ENCODE data around the gene HSDL1. TPM values are rescaled to one million over a fixed set of nuclear protein-coding genes. Genes with fewer than 3 reads are reported as not detected.

HSDL1 gene
- total RNA-seq, 1 experiment from 2014 or later = 35.8 TPM

DNA sequence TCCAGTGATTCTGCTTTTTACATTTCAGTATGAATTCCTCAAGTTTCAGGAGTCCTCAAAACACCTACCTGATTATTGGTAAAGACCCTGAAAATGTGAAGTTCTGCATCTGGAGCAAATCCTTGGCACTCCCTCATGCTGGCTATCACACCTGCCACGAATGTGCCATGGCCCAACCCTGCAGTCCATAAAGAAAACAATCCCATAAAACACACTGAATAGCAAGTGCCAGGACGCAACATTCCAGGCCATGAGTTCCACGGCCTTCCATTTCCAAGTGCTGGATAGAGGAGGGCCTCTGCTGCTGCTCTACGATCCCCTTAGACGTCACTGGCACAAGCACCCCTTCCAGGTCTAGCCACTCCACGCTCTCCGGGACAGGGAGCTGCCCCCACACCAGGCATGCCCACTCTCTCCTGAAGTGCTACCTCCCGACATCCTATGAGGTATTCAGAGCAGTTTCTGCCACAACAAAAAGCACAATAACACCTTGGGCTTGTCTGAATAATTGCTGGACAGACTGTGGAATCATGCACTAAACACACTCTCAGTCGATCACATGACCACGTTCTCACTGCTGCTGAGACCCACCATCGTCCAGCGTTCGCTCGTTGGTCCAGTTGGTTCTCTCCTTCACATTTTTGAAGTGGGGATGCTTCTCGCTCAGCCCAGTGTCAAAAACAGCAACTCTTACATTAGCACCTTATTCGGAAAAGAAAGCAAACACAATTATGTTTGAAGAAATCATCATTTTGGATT lies 51.7 kb downstream of the HSDL1 start:
- H3K4me1 ChIP-seq (ENCODE audit: control insufficient read depth in 1 of 2, insufficient read depth in 2 of 2, low read length in 2 of 2) = no peaks in the 10 kb centered on the region
- CTCF ChIA-PET = no interaction called here
- no peak overlapping the region for H3K4me2 ChIP-seq (ENCODE audit: low read length)
- H3K9ac ChIP-seq (ENCODE audit: low read length) = no peak overlapping the region
- TF ChIP-seq ELF1 (IDR thresholded peaks at IDR 0.05; ENCODE audit: borderline replicate concordance, low read depth) (no peak), JUND (IDR thresholded peaks at IDR 0.05) (no peak), YY1 (IDR thresholded peaks at IDR 0.05; ENCODE audit: extremely low read depth, insufficient replicate concordance, low read depth, low read length) (no peak), SRF (IDR thresholded peaks at IDR 0.05; ENCODE audit: low read depth) (no peak), EZH2phosphoT487 (IDR thresholded peaks at IDR 0.05; ENCODE audit: borderline replicate concordance) (no peak), FOSL1 (IDR thresholded peaks at IDR 0.05; ENCODE audit: low read depth) (no peak), TCF7L2 (IDR thresholded peaks at IDR 0.05; ENCODE audit: borderline replicate concordance, extremely low read depth, insufficient read depth, insufficient read length) (no peak), ZFX (IDR thresholded peaks at IDR 0.05) (no peak), SIN3A (IDR thresholded peaks at IDR 0.05; ENCODE audit: low read depth) (no peak), EGR1 (IDR thresholded peaks at IDR 0.05; ENCODE audit: low read depth) (no peak), POLR2A (IDR thresholded peaks at IDR 0.05; ENCODE audit: borderline replicate concordance, extremely low read depth, insufficient read depth, insufficient read length) (no peak), POLR2AphosphoS5 (IDR thresholded peaks at IDR 0.05; ENCODE audit: low read depth, low read length) (no peak)
- TF ChIP-seq, protein P1, sequence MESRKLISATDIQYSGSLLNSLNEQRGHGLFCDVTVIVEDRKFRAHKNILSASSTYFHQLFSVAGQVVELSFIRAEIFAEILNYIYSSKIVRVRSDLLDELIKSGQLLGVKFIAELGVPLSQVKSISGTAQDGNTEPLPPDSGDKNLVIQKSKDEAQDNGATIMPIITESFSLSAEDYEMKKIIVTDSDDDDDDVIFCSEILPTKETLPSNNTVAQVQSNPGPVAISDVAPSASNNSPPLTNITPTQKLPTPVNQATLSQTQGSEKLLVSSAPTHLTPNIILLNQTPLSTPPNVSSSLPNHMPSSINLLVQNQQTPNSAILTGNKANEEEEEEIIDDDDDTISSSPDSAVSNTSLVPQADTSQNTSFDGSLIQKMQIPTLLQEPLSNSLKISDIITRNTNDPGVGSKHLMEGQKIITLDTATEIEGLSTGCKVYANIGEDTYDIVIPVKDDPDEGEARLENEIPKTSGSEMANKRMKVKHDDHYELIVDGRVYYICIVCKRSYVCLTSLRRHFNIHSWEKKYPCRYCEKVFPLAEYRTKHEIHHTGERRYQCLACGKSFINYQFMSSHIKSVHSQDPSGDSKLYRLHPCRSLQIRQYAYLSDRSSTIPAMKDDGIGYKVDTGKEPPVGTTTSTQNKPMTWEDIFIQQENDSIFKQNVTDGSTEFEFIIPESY (IDR thresholded peaks at IDR 0.05; ENCODE audit: extremely low read depth, insufficient replicate concordance, low read length) = no peak
- TF ChIP-seq, protein P2, sequence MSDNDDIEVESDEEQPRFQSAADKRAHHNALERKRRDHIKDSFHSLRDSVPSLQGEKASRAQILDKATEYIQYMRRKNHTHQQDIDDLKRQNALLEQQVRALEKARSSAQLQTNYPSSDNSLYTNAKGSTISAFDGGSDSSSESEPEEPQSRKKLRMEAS (IDR thresholded peaks at IDR 0.05) = no peak
- TF ChIP-seq, protein P3, sequence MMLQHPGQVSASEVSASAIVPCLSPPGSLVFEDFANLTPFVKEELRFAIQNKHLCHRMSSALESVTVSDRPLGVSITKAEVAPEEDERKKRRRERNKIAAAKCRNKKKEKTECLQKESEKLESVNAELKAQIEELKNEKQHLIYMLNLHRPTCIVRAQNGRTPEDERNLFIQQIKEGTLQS (IDR thresholded peaks at IDR 0.05) = no peak
- ATAC-seq = no peak
- POLR2A ChIA-PET = no interaction called here
- no peak overlapping the region for H2AFZ ChIP-seq (ENCODE audit: low read depth, low read length, poor library complexity, severe bottlenecking)
- DNase-seq (ENCODE audit: low read depth, low spot score) = no peak
- H3K36me3 ChIP-seq (ENCODE audit: control insufficient read depth in 1 of 2, insufficient read depth in 2 of 2, low read length in 2 of 2) = peaks cover 33 to 52% of the 10 kb centered on the region in 2 experiments; a peak in 3 of 4 replicates
- no peaks in the 10 kb centered on the region for H3K9me3 ChIP-seq (ENCODE audit: control insufficient read depth in 1 of 2, insufficient read depth in 1 of 2, low read depth in 1 of 2, low read length in 2 of 2)
- H4K20me1 ChIP-seq (ENCODE audit: insufficient read depth) = no peaks in the 10 kb centered on the region
- RAD21 ChIA-PET (ENCODE audit: low non-redundant PET in 1 of 2, low total read pairs in 2 of 2, uncharacterized antibody in 2 of 2, unreplicated experiment in 2 of 2) = no interaction called here
- H3K79me2 ChIP-seq (ENCODE audit: insufficient read depth, low read length) = no peaks in the 10 kb centered on the region
- intact Hi-C loops (cut with micrococcal nuclease) = no loop called here
- no peaks in the 10 kb centered on the region for H3K9me2 ChIP-seq (ENCODE audit: insufficient read depth)
- H3K27ac ChIP-seq (ENCODE audit: low read depth, low read length) = no peak overlapping the region
- H3K27me3 ChIP-seq (ENCODE audit: insufficient read depth, low read length) = no peaks in the 10 kb centered on the region
- no peak overlapping the region for H3K4me3 ChIP-seq (replicated peaks in 1 of 2; ENCODE audit: low read depth in 1 of 2, low read length in 2 of 2)
- no TSS peak for BruUV-seq (replicated peaks)

Data from HCT116 (cell line).